ENCODE results near the gene RNF186. TPM values are rescaled to one million over a fixed set of nuclear protein-coding genes. Genes with fewer than 3 reads are reported as not detected.

The RNF186 gene
- total RNA-seq, 2 experiments from 2014 or later = not detected

GRCh38 chr1:19813643-19813960, 1.5 kb downstream of the RNF186 start:
- intact Hi-C loops (cut with micrococcal nuclease) = no loop called here
- ChIA-PET CTCF (interaction anchor here (1.0 to 1.3 kb wide), 2 partner anchors 52 to 54 kb away, joined by 3 to 4 read pairs; no protein-coding TSS in a partner anchor), POLR2A (no interaction called here)
- no peaks in the 10 kb centered on the region for H3K36me3 Mint-ChIP-seq (ENCODE audit: low read depth)
- H3K9me3 Mint-ChIP-seq = no peaks in the 10 kb centered on the region
- H3K4me1 Mint-ChIP-seq (ENCODE audit: low read depth) = no peaks in the 10 kb centered on the region
- TF ChIP-seq CTCF (IDR thresholded peaks at IDR 0.05) = no peak
- ATAC-seq = no peak
- no peak overlapping the region for H3K27ac Mint-ChIP-seq
- DNase-seq = no peak
- H3K4me3 Mint-ChIP-seq = no peak overlapping the region
- no peaks in the 10 kb centered on the region for H3K27me3 Mint-ChIP-seq

- H3K4me3 Mint-ChIP-seq = no peak overlapping the region
- H3K27ac Mint-ChIP-seq = no peak overlapping the region
- no peak for TF ChIP-seq CTCF (IDR thresholded peaks at IDR 0.05)
- H3K9me3 Mint-ChIP-seq = no peaks in the 10 kb centered on the region
- no peaks in the 10 kb centered on the region for H3K27me3 Mint-ChIP-seq
- ChIA-PET CTCF (interaction anchor here (1.0 to 1.3 kb wide), 2 partner anchors 52 to 54 kb away, joined by 3 to 4 read pairs; no protein-coding TSS in a partner anchor), POLR2A (no interaction called here)
- no peaks in the 10 kb centered on the region for H3K4me1 Mint-ChIP-seq (ENCODE audit: low read depth)
- intact Hi-C loops (cut with micrococcal nuclease) = no loop called here
- ATAC-seq (no peak), DNase-seq (no peak)
- no peaks in the 10 kb centered on the region for H3K36me3 Mint-ChIP-seq (ENCODE audit: low read depth)
These were observed 2.0 kb downstream of the RNF186 start for GRCh38 chr1:19812875-19813642.

- H3K27me3 Mint-ChIP-seq = no peaks in the 10 kb centered on the region
- ChIA-PET POLR2A (interaction anchor here (0.8 kb wide), 1 partner anchor 72 kb away, joined by 3 read pairs; no protein-coding TSS in a partner anchor), CTCF (interaction anchor here (0.7 to 1.8 kb wide), 13 partner anchors 10 to 152 kb away, joined by 3 to 12 read pairs (median 3); partner anchors contain the start of gene OTUD3)
- no peaks in the 10 kb centered on the region for H3K9me3 Mint-ChIP-seq
- intact Hi-C loops (cut with micrococcal nuclease) = no loop called here
- peak; percentile 74 for TF ChIP-seq CTCF (IDR thresholded peaks at IDR 0.05)
- H3K4me1 Mint-ChIP-seq (ENCODE audit: low read depth) = no peaks in the 10 kb centered on the region
- no peaks in the 10 kb centered on the region for H3K36me3 Mint-ChIP-seq (ENCODE audit: low read depth)
- DNase-seq (peak; percentile 68), ATAC-seq (peak; percentile 71)
- no peak overlapping the region for H3K27ac Mint-ChIP-seq
- no peak overlapping the region for H3K4me3 Mint-ChIP-seq
These were observed 3.8 kb downstream of the RNF186 start for GRCh38 chr1:19811206-19811851.

- TF ChIP-seq CTCF (IDR thresholded peaks at IDR 0.05) = no peak
- no peaks in the 10 kb centered on the region for H3K4me1 Mint-ChIP-seq (ENCODE audit: low read depth)
- ATAC-seq (no peak), DNase-seq (no peak)
- H3K27me3 Mint-ChIP-seq = no peaks in the 10 kb centered on the region
- POLR2A ChIA-PET = interaction anchor here (0.6 to 1.5 kb wide), 3 partner anchors 11 to 948 kb away, joined by 3 to 4 read pairs (median 3); no protein-coding TSS in a partner anchor
- H3K4me3 Mint-ChIP-seq = no peak overlapping the region
- CTCF ChIA-PET = interaction anchor here (1.1 to 2.3 kb wide), 4 partner anchors 8 to 147 kb away, joined by 3 to 7 read pairs (median 3); no protein-coding TSS in a partner anchor
- intact Hi-C loops (cut with micrococcal nuclease) = loop anchor here (5.0 kb wide), 1 partner anchor 47 kb away; no protein-coding TSS in a partner anchor
- H3K27ac Mint-ChIP-seq = no peak overlapping the region
- H3K36me3 Mint-ChIP-seq (ENCODE audit: low read depth) = no peaks in the 10 kb centered on the region
- H3K9me3 Mint-ChIP-seq = no peaks in the 10 kb centered on the region
These were observed 5.9 kb downstream of the RNF186 start for GRCh38 chr1:19809044-19809750.
